ENCODE data around the gene ZBTB3. TPM values are rescaled to one million over a fixed set of nuclear protein-coding genes. Genes with fewer than 3 reads are reported as not detected.

ZBTB3 gene
- total RNA-seq, 1 donor from 2014 or later = 12.7 TPM

DNA sequence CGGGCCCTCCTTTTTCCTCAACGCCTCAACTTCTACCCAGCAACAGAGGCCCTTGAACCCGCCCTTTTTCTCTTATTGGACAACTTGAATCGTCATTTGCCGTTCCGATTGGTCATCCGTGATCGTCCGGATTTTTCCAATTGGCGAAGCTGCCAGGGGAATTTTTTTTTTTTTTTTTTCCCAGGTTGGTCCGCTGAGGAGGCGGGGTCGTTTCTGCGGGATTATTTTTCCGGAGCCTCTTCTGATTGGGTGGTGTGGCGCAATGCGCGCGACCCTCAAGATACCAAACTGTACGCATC is 26.1 kb downstream of the ZBTB3 start:
- peaks cover 21% of the 10 kb centered on the region for H3K27me3 Mint-ChIP-seq (ENCODE audit: unreplicated experiment)
- H3K4me1 Mint-ChIP-seq (ENCODE audit: unreplicated experiment) = peaks cover 31% of the 10 kb centered on the region
- peak overlapping the region; percentile 99 for H3K4me3 Mint-ChIP-seq (ENCODE audit: unreplicated experiment)
- peak; percentile 74 for DNase-seq (ENCODE audit: low spot score)
- peaks cover 23% of the 10 kb centered on the region for H3K36me3 Mint-ChIP-seq (ENCODE audit: low read depth, unreplicated experiment)
- peak overlapping the region; percentile 96 for H3K27ac Mint-ChIP-seq (ENCODE audit: unreplicated experiment)
- TF ChIP-seq, protein P1, sequence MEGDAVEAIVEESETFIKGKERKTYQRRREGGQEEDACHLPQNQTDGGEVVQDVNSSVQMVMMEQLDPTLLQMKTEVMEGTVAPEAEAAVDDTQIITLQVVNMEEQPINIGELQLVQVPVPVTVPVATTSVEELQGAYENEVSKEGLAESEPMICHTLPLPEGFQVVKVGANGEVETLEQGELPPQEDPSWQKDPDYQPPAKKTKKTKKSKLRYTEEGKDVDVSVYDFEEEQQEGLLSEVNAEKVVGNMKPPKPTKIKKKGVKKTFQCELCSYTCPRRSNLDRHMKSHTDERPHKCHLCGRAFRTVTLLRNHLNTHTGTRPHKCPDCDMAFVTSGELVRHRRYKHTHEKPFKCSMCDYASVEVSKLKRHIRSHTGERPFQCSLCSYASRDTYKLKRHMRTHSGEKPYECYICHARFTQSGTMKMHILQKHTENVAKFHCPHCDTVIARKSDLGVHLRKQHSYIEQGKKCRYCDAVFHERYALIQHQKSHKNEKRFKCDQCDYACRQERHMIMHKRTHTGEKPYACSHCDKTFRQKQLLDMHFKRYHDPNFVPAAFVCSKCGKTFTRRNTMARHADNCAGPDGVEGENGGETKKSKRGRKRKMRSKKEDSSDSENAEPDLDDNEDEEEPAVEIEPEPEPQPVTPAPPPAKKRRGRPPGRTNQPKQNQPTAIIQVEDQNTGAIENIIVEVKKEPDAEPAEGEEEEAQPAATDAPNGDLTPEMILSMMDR (IDR thresholded peaks at IDR 0.05; ENCODE audit: unreplicated experiment) = no peak
- no peaks in the 10 kb centered on the region for H3K9me3 Mint-ChIP-seq (ENCODE audit: unreplicated experiment)

DNA sequence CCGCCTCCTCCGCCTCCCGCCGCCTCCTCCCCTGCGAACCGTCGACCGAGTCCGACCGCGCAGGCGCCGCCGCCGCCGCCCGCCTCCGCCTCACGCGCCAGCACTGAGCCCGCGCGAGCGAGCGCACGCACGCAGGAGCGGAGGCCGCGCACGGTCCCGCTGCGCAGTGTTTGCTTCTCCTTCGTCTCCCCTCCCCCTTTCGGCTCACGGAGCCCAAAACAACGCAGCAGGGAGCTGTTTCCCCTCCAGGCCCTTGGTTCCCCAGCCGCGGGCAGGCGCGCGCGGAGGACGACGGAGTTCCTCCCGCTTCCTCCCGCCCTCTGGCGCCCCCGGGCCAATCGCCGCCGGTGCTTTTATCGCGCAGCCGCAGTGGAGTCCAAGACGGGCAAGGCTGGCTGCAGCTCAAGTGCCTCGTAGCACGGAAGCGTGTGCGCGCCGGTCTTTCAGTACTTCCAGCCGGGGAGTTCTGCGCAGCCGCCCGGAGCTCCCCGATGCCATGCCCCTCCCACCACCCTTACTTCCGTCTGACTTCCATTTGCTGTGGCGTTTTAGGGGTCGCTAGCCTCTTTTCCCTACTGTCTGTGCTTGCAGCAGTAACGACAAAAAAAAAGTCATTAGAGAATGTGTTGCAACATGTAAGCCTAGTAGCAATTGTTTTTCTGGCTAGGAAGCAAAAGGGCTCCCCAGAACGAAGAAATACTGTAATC is 26.6 kb downstream of the ZBTB3 start, which contains the start of gene HNRNPUL2:
Gene HNRNPUL2 (minus strand): TSS at position 293 of the 707 bp plus-strand sequence. CDS start 301 bp downstream, outside the sequence.
- H3K4me3 Mint-ChIP-seq (ENCODE audit: unreplicated experiment) = peak within 1 kb of the TSS; percentile 99
- peaks cover 28% of the 10 kb centered on the region for H3K36me3 Mint-ChIP-seq (ENCODE audit: low read depth, unreplicated experiment)
- peaks cover 31% of the 10 kb centered on the region for H3K4me1 Mint-ChIP-seq (ENCODE audit: unreplicated experiment)
- H3K27ac Mint-ChIP-seq (ENCODE audit: unreplicated experiment) = peak within 1 kb of the TSS; percentile 96
- TF ChIP-seq, protein P1 (IDR thresholded peaks at IDR 0.05; ENCODE audit: unreplicated experiment) = no peak
- H3K9me3 Mint-ChIP-seq (ENCODE audit: unreplicated experiment) = no peaks in the 10 kb centered on the region
- peaks cover 21% of the 10 kb centered on the region for H3K27me3 Mint-ChIP-seq (ENCODE audit: unreplicated experiment)
- DNase-seq (ENCODE audit: low spot score) = peak; percentile 98

DNA sequence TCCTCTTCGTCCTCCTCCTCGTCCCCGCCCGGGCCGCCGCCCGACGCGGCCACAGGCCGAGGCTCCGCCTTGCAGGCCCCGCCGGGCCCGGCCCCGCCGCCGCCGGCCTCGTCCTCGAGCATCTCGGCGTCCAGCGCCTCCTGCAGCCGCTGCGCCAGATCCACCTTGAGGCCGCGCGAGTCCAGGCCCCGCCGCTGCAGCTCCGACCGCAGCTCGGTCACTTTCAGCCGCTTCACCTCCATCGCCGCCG is 27.1 kb downstream of the ZBTB3 start:
- Mint-ChIP-seq H3K9me3 (ENCODE audit: unreplicated experiment) (no peaks in the 10 kb centered on the region), H3K36me3 (ENCODE audit: low read depth, unreplicated experiment) (peaks cover 33% of the 10 kb centered on the region), H3K27ac (ENCODE audit: unreplicated experiment) (no peak overlapping the region), H3K27me3 (ENCODE audit: unreplicated experiment) (peaks cover 21% of the 10 kb centered on the region), H3K4me1 (ENCODE audit: unreplicated experiment) (peaks cover 31% of the 10 kb centered on the region), H3K4me3 (ENCODE audit: unreplicated experiment) (peak overlapping the region; percentile 99)
- no peak for DNase-seq (ENCODE audit: low spot score)
- TF ChIP-seq, protein P1 (IDR thresholded peaks at IDR 0.05; ENCODE audit: unreplicated experiment) = no peak

DNA sequence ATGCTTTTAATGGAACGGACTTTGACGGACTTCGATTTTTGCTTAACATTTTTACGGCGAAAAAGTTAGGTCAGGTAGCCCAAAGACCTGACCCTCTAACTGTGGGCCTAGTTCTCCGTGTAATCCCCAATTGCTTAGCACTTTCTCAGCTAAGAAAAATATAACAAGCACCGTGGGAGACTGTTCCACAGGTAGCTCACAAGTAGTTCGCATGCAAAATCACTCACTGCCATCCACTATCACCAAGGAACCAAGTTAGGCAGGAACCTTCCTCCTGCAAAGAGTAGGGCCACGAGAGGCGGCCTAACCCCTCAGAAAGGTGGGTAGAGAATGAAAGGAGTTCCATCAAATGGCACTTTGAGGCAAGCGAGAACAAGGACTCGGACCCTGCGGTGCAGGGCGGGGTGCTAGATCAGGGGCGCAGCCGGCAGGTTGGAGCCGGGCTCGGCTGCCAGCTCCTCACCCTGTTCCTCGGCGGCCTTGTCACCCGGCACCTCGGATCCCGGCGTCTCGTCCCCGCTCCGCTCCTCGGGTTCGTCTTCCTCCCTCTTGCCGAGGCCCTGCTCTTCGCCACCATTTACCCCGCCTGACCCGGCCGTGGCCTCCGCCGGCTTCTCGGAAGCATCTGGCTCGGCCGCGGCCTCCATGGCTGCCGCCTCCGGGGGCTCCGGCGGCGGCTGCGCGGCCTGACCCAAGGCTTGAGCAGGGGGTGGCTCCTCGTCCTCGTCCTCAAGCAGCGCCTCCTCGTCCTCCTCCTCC is 27.6 kb downstream of the ZBTB3 start:
- Mint-ChIP-seq H3K27me3 (ENCODE audit: unreplicated experiment) (peaks cover 21% of the 10 kb centered on the region), H3K4me1 (ENCODE audit: unreplicated experiment) (peaks cover 31% of the 10 kb centered on the region), H3K4me3 (ENCODE audit: unreplicated experiment) (peak overlapping the region; percentile 99), H3K36me3 (ENCODE audit: low read depth, unreplicated experiment) (peaks cover 38% of the 10 kb centered on the region), H3K9me3 (ENCODE audit: unreplicated experiment) (no peaks in the 10 kb centered on the region), H3K27ac (ENCODE audit: unreplicated experiment) (peak overlapping the region; percentile 42)
- TF ChIP-seq, protein P1 (IDR thresholded peaks at IDR 0.05; ENCODE audit: unreplicated experiment) = no peak
- DNase-seq (ENCODE audit: low spot score) = peak; percentile 18

DNA sequence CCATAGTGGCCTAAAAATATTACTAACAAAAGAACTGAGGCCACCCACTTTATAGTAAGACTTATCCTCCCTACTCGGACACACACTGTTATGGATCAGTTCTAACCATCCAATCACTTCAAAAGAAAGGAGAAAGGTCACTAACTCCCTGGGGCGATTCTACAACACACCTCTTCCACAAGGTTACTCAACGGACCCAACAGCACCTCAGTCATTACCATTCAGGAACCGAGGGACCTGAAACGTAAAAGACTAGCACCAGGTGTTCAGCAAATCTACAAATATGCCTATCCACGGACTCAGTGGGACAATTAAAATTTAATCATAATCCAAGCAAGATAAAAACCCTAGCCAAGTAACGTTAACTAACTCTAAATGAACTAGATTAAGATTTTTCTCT is 28.3 kb downstream of the ZBTB3 start:
- Mint-ChIP-seq H3K36me3 (ENCODE audit: low read depth, unreplicated experiment) (peaks cover 44% of the 10 kb centered on the region), H3K27ac (ENCODE audit: unreplicated experiment) (peak overlapping the region; percentile 84), H3K4me3 (ENCODE audit: unreplicated experiment) (peak overlapping the region; percentile 99), H3K4me1 (ENCODE audit: unreplicated experiment) (peaks cover 31% of the 10 kb centered on the region), H3K27me3 (ENCODE audit: unreplicated experiment) (peaks cover 21% of the 10 kb centered on the region), H3K9me3 (ENCODE audit: unreplicated experiment) (no peaks in the 10 kb centered on the region)
- TF ChIP-seq, protein P1 (IDR thresholded peaks at IDR 0.05; ENCODE audit: unreplicated experiment) = no peak
- DNase-seq (ENCODE audit: low spot score) = no peak
